Hepatic stellate cell (primary cell): ENCODE data around the gene AGAP3.
A peak's percentile ranks its signal among the peaks of the same experiment; 100 is the strongest.

Experiments used
- DNase-seq: peaks from one replicate; pipeline ENCODE4 v3.0.0; 2011; ENCODE audit warnings: low spot score

Gene AGAP3

GRCh38 chr7:151074817-151075661 lies 11.2 kb upstream of the AGAP3 start:
- no peak for DNase-seq

- no peak for DNase-seq
These were observed 10.7 kb upstream of the AGAP3 start for GRCh38 chr7:151075662-151075971.

- no peak for DNase-seq
These were observed 10.3 kb upstream of the AGAP3 start for GRCh38 chr7:151075978-151076426.

GRCh38 chr7:151076863-151077704 lies 9.2 kb upstream of the AGAP3 start:
- peak; percentile 47 for DNase-seq

GRCh38 chr7:151077705-151078232 lies 8.5 kb upstream of the AGAP3 start:
- no peak for DNase-seq

- peak; percentile 47 for DNase-seq
These were observed 7.8 kb upstream of the AGAP3 start for GRCh38 chr7:151078233-151079040.

GRCh38 chr7:151079199-151079910 lies 6.9 kb upstream of the AGAP3 start:
- no peak for DNase-seq

- DNase-seq = peak; percentile 49
These were observed 6.2 kb upstream of the AGAP3 start for GRCh38 chr7:151080067-151080521.

- peak; percentile 97 for DNase-seq
These were observed 5.6 kb upstream of the AGAP3 start, which contains the start of gene FASTK for GRCh38 chr7:151080522-151081169. Gene FASTK, minus strand, starts transcription at chr7:151080809. Its CDS starts 43 bp downstream, at chr7:151080766.

GRCh38 chr7:151081170-151082101 lies 4.8 kb upstream of the AGAP3 start:
- DNase-seq = peak; percentile 42

- peak; percentile 27 for DNase-seq
These were observed 3.9 kb upstream of the AGAP3 start for GRCh38 chr7:151082141-151083070.

GRCh38 chr7:151083071-151083823 lies 3.0 kb upstream of the AGAP3 start, which contains the start of gene TMUB1:
Gene TMUB1, minus strand, starts transcription at chr7:151083493. Its CDS starts 930 bp downstream, at chr7:151082563.
- DNase-seq = peak; percentile 75

GRCh38 chr7:151083824-151084160 lies 2.5 kb upstream of the AGAP3 start:
- DNase-seq = no peak

GRCh38 chr7:151085329-151085690 lies 965 bp upstream of the AGAP3 start:
- DNase-seq = no peak

GRCh38 chr7:151086802-151087244 lies 548 bp downstream of the AGAP3 start:
- DNase-seq = peak; percentile 60

GRCh38 chr7:151087245-151088018 lies 1.2 kb downstream of the AGAP3 start:
- DNase-seq = peak; percentile 79
